ENCODE results near the gene ENC1.

DNA sequence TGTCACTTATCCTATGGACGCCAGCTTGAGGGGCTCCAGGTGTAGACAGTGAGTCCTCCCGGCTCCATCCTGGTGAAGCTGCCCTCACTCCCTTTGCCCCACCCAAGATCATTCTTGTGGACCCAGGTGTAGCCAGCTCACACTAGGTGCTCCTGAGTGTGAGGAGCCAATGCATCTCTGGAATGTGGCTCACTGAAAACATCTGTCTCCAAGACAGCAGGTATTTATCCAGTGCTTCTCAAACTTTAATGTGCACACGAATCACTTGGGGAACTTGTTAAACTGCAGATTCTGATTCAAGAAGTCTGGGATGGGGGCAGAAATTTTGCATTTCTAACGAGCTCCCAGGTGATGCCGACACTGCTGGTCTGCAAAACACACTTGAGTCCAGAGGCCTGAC lies 13.5 kb upstream of the ENC1 start:
- no peak for TF ChIP-seq POLR2AphosphoS5 (IDR thresholded peaks at IDR 0.05)
- TF ChIP-seq, protein P1, sequence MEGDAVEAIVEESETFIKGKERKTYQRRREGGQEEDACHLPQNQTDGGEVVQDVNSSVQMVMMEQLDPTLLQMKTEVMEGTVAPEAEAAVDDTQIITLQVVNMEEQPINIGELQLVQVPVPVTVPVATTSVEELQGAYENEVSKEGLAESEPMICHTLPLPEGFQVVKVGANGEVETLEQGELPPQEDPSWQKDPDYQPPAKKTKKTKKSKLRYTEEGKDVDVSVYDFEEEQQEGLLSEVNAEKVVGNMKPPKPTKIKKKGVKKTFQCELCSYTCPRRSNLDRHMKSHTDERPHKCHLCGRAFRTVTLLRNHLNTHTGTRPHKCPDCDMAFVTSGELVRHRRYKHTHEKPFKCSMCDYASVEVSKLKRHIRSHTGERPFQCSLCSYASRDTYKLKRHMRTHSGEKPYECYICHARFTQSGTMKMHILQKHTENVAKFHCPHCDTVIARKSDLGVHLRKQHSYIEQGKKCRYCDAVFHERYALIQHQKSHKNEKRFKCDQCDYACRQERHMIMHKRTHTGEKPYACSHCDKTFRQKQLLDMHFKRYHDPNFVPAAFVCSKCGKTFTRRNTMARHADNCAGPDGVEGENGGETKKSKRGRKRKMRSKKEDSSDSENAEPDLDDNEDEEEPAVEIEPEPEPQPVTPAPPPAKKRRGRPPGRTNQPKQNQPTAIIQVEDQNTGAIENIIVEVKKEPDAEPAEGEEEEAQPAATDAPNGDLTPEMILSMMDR (IDR thresholded peaks at IDR 0.05), result no peak
- TF ChIP-seq POLR2A (IDR thresholded peaks at IDR 0.05), result no peak
- no peak for TF ChIP-seq EP300 (IDR thresholded peaks at IDR 0.05)
